Measurements from ENCODE around the gene MRPL10. TPM values are rescaled to one million over a fixed set of nuclear protein-coding genes. Genes with fewer than 3 reads are reported as not detected.

Gene MRPL10
- 10 to 100 TPM; 44.8 to 72.3 (median 62.9) TPM for total RNA-seq
- 10 to 100 TPM; 44.2 to 63.6 TPM for polyA plus RNA-seq
- long read RNA-seq, donor 1, transcript MRPL10-202 (5 exons, 1,725 nt) = major isoform, 40 of 80 reads
- long read RNA-seq, donor 1, transcript MRPL10-203 (6 exons, 1,622 nt) = minor isoform, 6 of 80 reads
- long read RNA-seq, donor 1, partial matches to known transcripts = 30 of 80 reads
- long read RNA-seq, donor 1, other reads (novel, unspliced or antisense) = 4 of 80 reads
- long read RNA-seq, donor 2, transcript MRPL10-202 (5 exons, 1,725 nt) = major isoform, 24 of 69 reads
- long read RNA-seq, donor 2, transcript MRPL10-203 (6 exons, 1,622 nt) = minor isoform, 8 of 69 reads
- long read RNA-seq, donor 2, partial matches to known transcripts = 30 of 69 reads
- long read RNA-seq, donor 2, other reads (novel, unspliced or antisense) = 6 of 69 reads
- long read RNA-seq, donor 3, transcript MRPL10-202 (5 exons, 1,725 nt) = major isoform, 30 of 116 reads
- long read RNA-seq, donor 3, transcript MRPL10-203 (6 exons, 1,622 nt) = minor isoform, 12 of 116 reads
- long read RNA-seq, donor 3, partial matches to known transcripts = 67 of 116 reads
- long read RNA-seq, donor 3, other reads (novel, unspliced or antisense) = 7 of 116 reads

- intact Hi-C loops (cut with DNase I) = loop anchor here in 1 of 10 donors (10.0 kb wide), 1 partner anchor 274 kb away; the partner anchor contains the start of genes CBX1 and SNX11
- peak in 2 of 9 donors; percentile 12 to 17 for TF ChIP-seq CTCF (IDR thresholded peaks at IDR 0.05)
- Histone ChIP-seq H3K36me3 (peaks cover 0 to 37% (median 24%) of the 10 kb centered on the region in 9 donors), H3K27me3 (no peaks in the 10 kb centered on the region), H3K4me1 (peaks cover 8 to 48% (median 33%) of the 10 kb centered on the region in 9 donors), H3K4me3 (peak within 1 kb of the TSS; percentile 53 to 93 (median 75)), H3K27ac (peak within 1 kb of the TSS in 9 of 10 donors; percentile 28 to 90 (median 74)), H3K9me3 (no peaks in the 10 kb centered on the region)
- ATAC-seq (peak; percentile 93 to 98 (median 97)), DNase-seq (peak; percentile 93 to 94)
- WGBS, 2 donors = 1% methylated on average over 34 to 42 of the region's 42 CpGs
Observed at GRCh38 chr17:47831003-47831933, at the start of gene MRPL10, which contains the start of gene LRRC46. TSS of gene MRPL10 (minus strand) at chr17:47831541. CDS start at chr17:47831511, 30 bp downstream. TSS of gene LRRC46 (plus strand) at chr17:47831670. CDS start at chr17:47831990, 320 bp downstream.

- H3K36me3 ChIP-seq = no peaks in the 10 kb centered on the region
- 83% methylated on average over 8 of the region's 8 CpGs for WGBS, 2 donors
- peaks cover 0 to 24% (median 3%) of the 10 kb centered on the region in 9 donors for H3K4me1 ChIP-seq
- no peak overlapping the region for H3K27ac ChIP-seq
- intact Hi-C loops (cut with DNase I) = no loop called here
- H3K4me3 ChIP-seq = no peak overlapping the region
- TF ChIP-seq CTCF (IDR thresholded peaks at IDR 0.05) = no peak
- no peaks in the 10 kb centered on the region for H3K9me3 ChIP-seq
- peaks cover 0 to 31% (median 18%) of the 10 kb centered on the region in 7 donors for H3K27me3 ChIP-seq
- DNase-seq = no peak
- no peak for ATAC-seq
Observed at GRCh38 chr17:47879776-47880454, 48.6 kb upstream of the MRPL10 start.

GRCh38 chr17:47879028-47879585 lies 47.8 kb upstream of the MRPL10 start:
- DNase-seq (no peak), ATAC-seq (no peak)
- H3K9me3 ChIP-seq = no peaks in the 10 kb centered on the region
- 65 to 68% methylated on average over 2 of the region's 2 CpGs for WGBS, 2 donors
- H3K4me3 ChIP-seq = no peak overlapping the region
- no peaks in the 10 kb centered on the region for H3K36me3 ChIP-seq
- intact Hi-C loops (cut with DNase I) = no loop called here
- peaks cover 0 to 20% (median 0%) of the 10 kb centered on the region in 9 donors for H3K4me1 ChIP-seq
- H3K27me3 ChIP-seq = peaks cover 0 to 38% (median 22%) of the 10 kb centered on the region in 7 donors
- no peak overlapping the region for H3K27ac ChIP-seq
- no peak for TF ChIP-seq CTCF (IDR thresholded peaks at IDR 0.05)
